ENCODE measurements around the gene HERPUD2. TPM values are rescaled to one million over a fixed set of nuclear protein-coding genes. Genes with fewer than 3 reads are reported as not detected.
A peak's percentile ranks its signal among the peaks of the same experiment; 100 is the strongest.

HERPUD2 gene
- total RNA-seq (10 to 100 TPM; 10.3 to 26.3 (median 17.1) TPM), polyA plus RNA-seq (1 to 10 TPM; 6.4 to 9.8 TPM)
- long read RNA-seq, donor 1, transcript HERPUD2-202 (8 exons, 3,057 nt) = major isoform, 10 of 21 reads
- long read RNA-seq, donor 1, partial matches to known transcripts = 3 of 21 reads
- long read RNA-seq, donor 1, other reads (novel, unspliced or antisense) = 5 of 21 reads
- long read RNA-seq, donor 2, transcript HERPUD2-202 (8 exons, 3,057 nt) = major isoform, 9 of 16 reads
- long read RNA-seq, donor 2, partial matches to known transcripts = 1 of 16 reads
- long read RNA-seq, donor 2, other reads (novel, unspliced or antisense) = 5 of 16 reads
- long read RNA-seq, donor 3, transcript HERPUD2-202 (8 exons, 3,057 nt) = major isoform, 13 of 19 reads
- long read RNA-seq, donor 3, partial matches to known transcripts = 0 of 19 reads
- long read RNA-seq, donor 3, other reads (novel, unspliced or antisense) = 4 of 19 reads

DNA sequence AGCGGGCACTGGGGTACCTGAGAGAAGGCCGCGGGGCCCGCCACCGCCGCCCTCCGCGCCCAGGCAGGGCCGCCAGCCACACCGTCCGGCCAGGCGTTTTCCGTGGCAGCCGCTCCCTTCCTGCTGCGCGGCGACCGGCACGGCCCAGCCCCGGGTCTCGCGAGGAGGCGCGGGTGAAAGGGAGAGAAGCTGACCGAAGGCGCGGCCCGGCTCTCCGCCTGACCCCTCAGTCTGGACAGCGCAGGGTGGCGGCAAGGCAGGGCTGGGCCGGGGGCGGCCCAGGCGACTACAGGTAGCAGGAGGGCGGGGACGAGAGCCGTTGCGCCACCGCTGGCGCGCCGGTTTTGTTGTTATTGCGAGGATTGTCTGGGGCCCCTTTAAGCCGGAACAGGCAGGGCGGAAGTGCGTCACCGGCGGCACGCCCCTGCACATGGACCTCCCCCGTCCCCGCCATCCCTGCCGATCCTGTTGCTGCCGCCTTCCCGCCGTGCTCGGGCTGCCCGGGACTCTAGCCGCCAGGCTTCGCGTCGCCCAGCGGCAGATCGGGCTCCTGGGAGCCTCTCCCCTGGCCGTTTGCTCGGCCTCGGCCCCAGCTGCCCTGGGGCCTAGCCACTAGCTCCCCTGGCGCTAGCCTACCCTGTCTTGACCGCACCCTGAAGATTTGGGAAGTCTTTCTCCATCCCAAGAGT lies at the start of gene HERPUD2:
Gene HERPUD2, minus strand, starts transcription at position 352 of the 689 bp plus-strand sequence. CDS start 805 bp downstream, outside the sequence.
- Histone ChIP-seq H3K4me3 (peak within 1 kb of the TSS; percentile 79 to 98 (median 88)), H3K36me3 (peaks cover 0 to 5% (median 0%) of the 10 kb centered on the region in 9 donors), H3K4me1 (peaks cover 2 to 55% (median 45%) of the 10 kb centered on the region in 12 donors), H3K27me3 (no peaks in the 10 kb centered on the region), H3K9me3 (no peaks in the 10 kb centered on the region), H3K27ac (peak within 1 kb of the TSS; percentile 86 to 98 (median 98))
- intact Hi-C loops (cut with DNase I) = loop anchor here in 1 of 10 donors (10.0 kb wide), 2 partner anchors 50 to 610 kb away; no protein-coding TSS in a partner anchor
- peak; percentile 14 to 92 for TF ChIP-seq POLR2A (IDR thresholded peaks at IDR 0.05)
- TF ChIP-seq CTCF (IDR thresholded peaks at IDR 0.05) = peak in 2 of 12 donors; percentile 7 to 12
- peak; percentile 94 to 96 (median 95) for DNase-seq
- peak; percentile 96 to 98 (median 98) for ATAC-seq
- 0% methylated on average over 24 to 68 of the region's 68 CpGs for WGBS, 4 donors

DNA sequence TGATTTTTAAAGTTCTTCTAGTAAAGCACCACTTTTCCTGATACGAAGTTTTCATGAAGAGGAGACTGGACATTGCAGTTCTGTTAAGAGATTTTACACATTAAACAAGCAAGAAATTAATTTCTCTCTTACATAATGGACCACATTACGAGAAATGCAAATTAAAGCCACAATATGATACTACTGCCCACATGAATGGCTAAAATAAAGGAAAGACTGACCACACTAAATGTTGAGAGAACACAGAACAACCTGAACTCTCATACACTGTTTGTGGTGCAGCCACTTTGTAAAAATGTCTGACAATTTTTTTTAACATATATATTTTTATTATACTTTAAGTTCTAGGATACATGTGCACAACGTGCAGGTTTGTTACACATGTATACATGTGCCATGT lies 44.0 kb upstream of the HERPUD2 start:
- H3K9me3 ChIP-seq = peaks cover 0 to 5% (median 0%) of the 10 kb centered on the region in 12 donors
- TF ChIP-seq POLR2A (IDR thresholded peaks at IDR 0.05) (no peak), CTCF (IDR thresholded peaks at IDR 0.05) (no peak)
- 88 to 95% (median 93%) methylated on average over 3 of the region's 3 CpGs for WGBS, 4 donors
- no peaks in the 10 kb centered on the region for H3K36me3 ChIP-seq
- intact Hi-C loops (cut with DNase I) = no loop called here
- ATAC-seq = no peak
- no peak for DNase-seq
- H3K27me3 ChIP-seq = no peaks in the 10 kb centered on the region
- H3K4me3 ChIP-seq = no peak overlapping the region
- no peak overlapping the region for H3K27ac ChIP-seq
- peaks cover 0 to 11% (median 0%) of the 10 kb centered on the region in 12 donors for H3K4me1 ChIP-seq

DNA sequence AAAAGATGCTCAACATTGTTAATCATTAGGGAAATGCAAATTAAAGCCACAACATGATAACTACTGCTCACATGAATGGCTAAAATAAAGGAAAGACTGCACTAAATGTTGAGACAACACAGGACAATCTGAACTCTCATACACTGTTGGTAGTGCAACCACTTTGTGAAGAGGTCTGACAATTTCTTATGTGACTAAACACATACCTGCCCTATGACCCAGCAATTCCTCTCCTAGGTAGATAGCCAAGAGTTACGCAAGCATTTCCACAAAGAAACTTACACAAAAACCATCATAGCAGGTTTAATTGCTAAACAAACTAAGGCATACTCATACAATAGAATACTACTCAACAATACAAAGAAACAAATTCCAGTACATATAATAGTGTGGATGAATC lies 41.8 kb upstream of the HERPUD2 start:
- Histone ChIP-seq H3K4me3 (no peak overlapping the region), H3K36me3 (no peaks in the 10 kb centered on the region), H3K4me1 (peaks cover 0 to 14% (median 0%) of the 10 kb centered on the region in 12 donors), H3K9me3 (peaks cover 0 to 5% (median 0%) of the 10 kb centered on the region in 12 donors), H3K27me3 (no peaks in the 10 kb centered on the region), H3K27ac (no peak overlapping the region)
- intact Hi-C loops (cut with DNase I) = no loop called here
- ATAC-seq (no peak), DNase-seq (no peak)
- TF ChIP-seq CTCF (IDR thresholded peaks at IDR 0.05) (no peak), POLR2A (IDR thresholded peaks at IDR 0.05) (no peak)
- WGBS, 4 donors = 93 to 100% (median 98%) methylated on average over 1 of the region's 1 CpG

DNA sequence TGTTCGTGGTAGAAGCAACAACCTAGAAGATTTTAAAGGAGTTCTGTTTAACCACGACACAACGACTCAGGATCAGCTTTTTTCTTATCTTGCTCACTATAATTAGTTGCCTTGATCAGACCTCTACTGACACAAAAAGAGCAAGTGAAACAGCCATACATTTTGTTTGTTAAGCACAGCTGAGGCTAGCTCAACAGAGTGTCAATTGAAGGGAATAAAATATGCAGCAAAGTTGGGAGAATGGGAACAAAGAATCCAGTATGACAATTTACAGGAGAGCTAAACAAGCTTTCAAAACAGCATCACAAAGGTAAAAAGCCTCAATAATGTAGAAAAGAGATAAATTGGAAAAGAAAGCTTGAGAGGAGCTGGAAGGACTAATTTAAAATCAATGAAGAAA lies 40.5 kb upstream of the HERPUD2 start:
- DNase-seq (no peak), ATAC-seq (no peak)
- H3K4me3 ChIP-seq = no peak overlapping the region
- TF ChIP-seq CTCF (IDR thresholded peaks at IDR 0.05) = no peak
- no peak for TF ChIP-seq POLR2A (IDR thresholded peaks at IDR 0.05)
- no peaks in the 10 kb centered on the region for H3K27me3 ChIP-seq
- peaks cover 0 to 4% (median 0%) of the 10 kb centered on the region in 12 donors for H3K9me3 ChIP-seq
- WGBS, 4 donors = 49 to 58% (median 53%) methylated on average over 3 of the region's 3 CpGs
- no peak overlapping the region for H3K27ac ChIP-seq
- peaks cover 0 to 14% (median 3%) of the 10 kb centered on the region in 12 donors for H3K4me1 ChIP-seq
- H3K36me3 ChIP-seq = no peaks in the 10 kb centered on the region
- intact Hi-C loops (cut with DNase I) = no loop called here

All from heart left ventricle (tissue), 16 donors.